GM12878 (cell line): ENCODE results near the gene DISC1.

Experiments
- CTCF ChIP-seq, 3 experiments: IDR thresholded peaks in 2 of 3; conservative IDR thresholded peaks in 1 of 3; 2 replicates each; pipeline ENCODE4 v1.5.1; 2011; ENCODE audit warnings: low read depth in 3 of 3, low read length in 3 of 3, mild to moderate bottlenecking in 3 of 3, control low read depth in 2 of 3, moderate library complexity in 2 of 3, inconsistent platforms in 1 of 3, mixed read lengths in 1 of 3; ENCODE audit not compliant: control insufficient read depth in 2 of 3, insufficient read depth in 1 of 3; ENCODE audit errors: extremely low read depth in 1 of 3
- ESRRA ChIP-seq: IDR thresholded peaks from 2 replicates; pipeline ENCODE4 v1.6.1; 2012; ENCODE audit warnings: mild to moderate bottlenecking, low read length, improper control_type of control experiment
- EZH2 ChIP-seq: IDR thresholded peaks from 2 replicates; pipeline ENCODE4 v1.6.1; 2012; ENCODE audit warnings: low read depth, mild to moderate bottlenecking, control low read depth, inconsistent platforms, low read length, borderline replicate concordance; ENCODE audit not compliant: control insufficient read depth
- FOS ChIP-seq: IDR thresholded peaks from 3 replicates; pipeline ENCODE4 v1.6.1; 2011; ENCODE audit warnings: borderline replicate concordance; ENCODE audit not compliant: insufficient read length; ENCODE audit errors: extremely low read depth
- NR2C2 ChIP-seq: IDR thresholded peaks from 2 replicates; pipeline ENCODE4 v1.6.1; 2011; ENCODE audit warnings: borderline replicate concordance, low read depth; ENCODE audit not compliant: control insufficient read depth, insufficient read length
- POLR2A ChIP-seq: IDR thresholded peaks from 2 replicates; pipeline ENCODE4 v1.6.1; 2011; ENCODE audit warnings: low read depth, mild to moderate bottlenecking, low read length
- POU2F2 ChIP-seq: IDR thresholded peaks from 3 replicates; pipeline ENCODE4 v1.6.1; 2011; ENCODE audit warnings: low read depth, mild to moderate bottlenecking, low read length, borderline replicate concordance
- RAD21 ChIP-seq: IDR thresholded peaks from 2 replicates; pipeline ENCODE4 v1.6.1; 2011; ENCODE audit warnings: mild to moderate bottlenecking, low read depth, low read length, moderate library complexity; ENCODE audit not compliant: insufficient read depth
- SREBF2 ChIP-seq: IDR thresholded peaks from 2 replicates; pipeline ENCODE4 v1.6.1; 2012; ENCODE audit warnings: mild to moderate bottlenecking, low read length
- TAF1 ChIP-seq: IDR thresholded peaks from 2 replicates; pipeline ENCODE4 v1.6.1; 2011; ENCODE audit warnings: mild to moderate bottlenecking, low read depth, low read length, borderline replicate concordance
- USF2 ChIP-seq: IDR thresholded peaks from 2 replicates; pipeline ENCODE4 v1.6.1; 2011; ENCODE audit warnings: low read depth, low read length, improper control_type of control experiment, borderline replicate concordance
- ZBED1 ChIP-seq: IDR thresholded peaks from 2 replicates; pipeline ENCODE4 v1.6.1; 2016; ENCODE audit warnings: borderline replicate concordance

- TF ChIP-seq ZBED1, result no peak
- no peak for TF ChIP-seq USF2
- no peak for TF ChIP-seq ESRRA
- TF ChIP-seq POLR2A, result no peak
- no peak for TF ChIP-seq CTCF (IDR thresholded peaks at IDR 0.05 in 2 of 3, conservative IDR thresholded peaks at IDR 0.05 in 1 of 3; ENCODE audit: control insufficient read depth in 2 of 3, extremely low read depth in 1 of 3, insufficient read depth in 1 of 3, low read depth in 3 of 3, low read length in 3 of 3)
- no peak for TF ChIP-seq FOS
- TF ChIP-seq EZH2, result no peak
- TF ChIP-seq TAF1, result no peak
- no peak for TF ChIP-seq NR2C2
- no peak for TF ChIP-seq SREBF2
- TF ChIP-seq RAD21, result no peak
- no peak for TF ChIP-seq POU2F2
Measured at GRCh38 chr1:231683439-231684165, 57.0 kb downstream of the DISC1 start.
